Measurements from ENCODE around the gene MEGF6. TPM values are rescaled to one million over a fixed set of nuclear protein-coding genes. Genes with fewer than 3 reads are reported as not detected.

Gene MEGF6
- total and polyA plus RNA-seq, 2 donors (not counting 3 experiments of a cell fraction or from before 2014, with no cell fraction given), result 22.5 to 63.7 TPM

GRCh38 chr1:3499611-3500010 lies 111.7 kb downstream of the MEGF6 start:
- Histone ChIP-seq H3K4me1 (ENCODE audit: control insufficient read depth, extremely low read depth, insufficient read depth, low read length) (peaks cover 4% of the 10 kb centered on the region), H4K20me1 (replicated peaks; ENCODE audit: control insufficient read depth, extremely low read depth, insufficient read depth, low read length) (no peaks in the 10 kb centered on the region), H3K27ac (ENCODE audit: insufficient read depth, low read depth, low read length) (no peak overlapping the region), H3K9me1 (replicated peaks; ENCODE audit: control insufficient read depth, extremely low read depth, insufficient read depth, low read length) (no peaks in the 10 kb centered on the region), H3K27me3 (ENCODE audit: control insufficient read depth in 2 of 2, insufficient read depth in 2 of 2, low read length in 2 of 2) (no peaks in the 10 kb centered on the region), H3K36me3 (ENCODE audit: control insufficient read depth in 2 of 2, extremely low read depth in 1 of 2, insufficient read depth in 2 of 2, low read length in 2 of 2) (no peaks in the 10 kb centered on the region), H2AFZ (ENCODE audit: low read depth, low read length) (no peak overlapping the region), H3K4me3 (replicated peaks in 1 of 3; ENCODE audit: insufficient read depth in 1 of 3, low read depth in 1 of 3, low read length in 3 of 3) (no peak overlapping the region), H3K79me2 (ENCODE audit: control insufficient read depth, insufficient read depth, low read length) (no peaks in the 10 kb centered on the region), H3K9me3 (replicated peaks; ENCODE audit: control insufficient read depth, insufficient read depth, low read length) (no peaks in the 10 kb centered on the region), H3K4me2 (ENCODE audit: insufficient read depth, low read length) (no peak overlapping the region), H3K9ac (replicated peaks; ENCODE audit: extremely low read depth, insufficient read depth, low read length) (no peak overlapping the region)
- BruUV-seq (replicated peaks), result no TSS peak
- TF ChIP-seq MYC (IDR thresholded peaks at IDR 0.05; ENCODE audit: low read depth, low read length) (no peak), GATA2 (IDR thresholded peaks at IDR 0.05; ENCODE audit: insufficient read depth, insufficient read length, low read depth, low read length) (no peak)
- POLR2A ChIA-PET, result no interaction called here
- dilution Hi-C loops (cut with MboI; ENCODE audit: extremely low pct_ligation_motif_present, low sequenced_read_pairs), result no loop called here
- DNase-seq (ENCODE audit: low read depth, low spot score) (no peak), FAIRE-seq (no peak)
- CTCF ChIA-PET, result no interaction called here
- intact Hi-C loops (cut with micrococcal nuclease), result no loop called here

GRCh38 chr1:3498986-3499385 lies 112.3 kb downstream of the MEGF6 start:
- Histone ChIP-seq H3K4me3 (replicated peaks in 1 of 3; ENCODE audit: insufficient read depth in 1 of 3, low read depth in 1 of 3, low read length in 3 of 3) (no peak overlapping the region), H3K9ac (replicated peaks; ENCODE audit: extremely low read depth, insufficient read depth, low read length) (no peak overlapping the region), H3K4me1 (ENCODE audit: control insufficient read depth, extremely low read depth, insufficient read depth, low read length) (no peaks in the 10 kb centered on the region), H3K4me2 (ENCODE audit: insufficient read depth, low read length) (no peak overlapping the region), H3K79me2 (ENCODE audit: control insufficient read depth, insufficient read depth, low read length) (no peaks in the 10 kb centered on the region), H3K27ac (ENCODE audit: insufficient read depth, low read depth, low read length) (no peak overlapping the region), H3K9me3 (replicated peaks; ENCODE audit: control insufficient read depth, insufficient read depth, low read length) (no peaks in the 10 kb centered on the region), H2AFZ (ENCODE audit: low read depth, low read length) (no peak overlapping the region), H3K9me1 (replicated peaks; ENCODE audit: control insufficient read depth, extremely low read depth, insufficient read depth, low read length) (no peaks in the 10 kb centered on the region), H4K20me1 (replicated peaks; ENCODE audit: control insufficient read depth, extremely low read depth, insufficient read depth, low read length) (no peaks in the 10 kb centered on the region), H3K27me3 (ENCODE audit: control insufficient read depth in 2 of 2, insufficient read depth in 2 of 2, low read length in 2 of 2) (no peaks in the 10 kb centered on the region), H3K36me3 (ENCODE audit: control insufficient read depth in 2 of 2, extremely low read depth in 1 of 2, insufficient read depth in 2 of 2, low read length in 2 of 2) (no peaks in the 10 kb centered on the region)
- ChIA-PET POLR2A (no interaction called here), CTCF (interaction anchor here (1.5 kb wide), 1 partner anchor 120 kb away, joined by 4 read pairs; no protein-coding TSS in a partner anchor)
- no TSS peak for BruUV-seq (replicated peaks)
- TF ChIP-seq CTCF (IDR thresholded peaks at IDR 0.05; ENCODE audit: extremely low read depth in 1 of 2, insufficient read depth in 1 of 2, low read depth in 1 of 2, low read length in 2 of 2), result no peak
- no peak for TF ChIP-seq POLR2AphosphoS5 (IDR thresholded peaks at IDR 0.05; ENCODE audit: insufficient read depth, low read depth, low read length)
- no peak for DNase-seq (ENCODE audit: low read depth, low spot score)
- intact Hi-C loops (cut with micrococcal nuclease), result no loop called here
- dilution Hi-C loops (cut with MboI; ENCODE audit: extremely low pct_ligation_motif_present, low sequenced_read_pairs), result no loop called here
- FAIRE-seq, result no peak

Data from endothelial cell of umbilical vein (primary cell).